ENCODE data around the gene C17orf75.

- TF ChIP-seq CTCF (IDR thresholded peaks at IDR 0.05), result no peak
- no peak for TF ChIP-seq POLR2AphosphoS5 (IDR thresholded peaks at IDR 0.05)
- TF ChIP-seq EP300 (IDR thresholded peaks at IDR 0.05), result no peak
These were observed 54.0 kb downstream of the C17orf75 start for GRCh38 chr17:32287804-32288511.
